Spleen (tissue), 7 donors: Measurements from ENCODE around the gene SUPT16H.

Source experiments
- CTCF ChIP-seq, 11 experiments: fragments of 200-600 bp in 7 of 11; fragments of 450-650 bp in 4 of 11; sonication (generic) in 4 of 11; IDR thresholded peaks in 8 of 11; conservative IDR thresholded peaks in 3 of 11; 1 replicate in 7 of 11; 2 replicates in 4 of 11; pipeline versions ENCODE4 v1.4.0 to v1.8.0; 2016 to 2021; ENCODE audit warnings: antibody characterized with exemption in 11 of 11, inconsistent platforms in 4 of 11, mild to moderate bottlenecking in 1 of 11
- POLR2A ChIP-seq, 3 donors: fragments of 450-650 bp; IDR thresholded peaks; one replicate each; pipeline ENCODE4 v1.5.1; 2017; ENCODE audit warnings: antibody characterized with exemption in 3 of 3, mild to moderate bottlenecking in 1 of 3
- donor health status: DM: no; HTN: no; CAD: no; lungs with moderate emphysema.
- donor health status: DM: no; HTN: no; CAD: no.
- donor health status: DM: no; HTN: no; CAD: no.

GRCh38 chr14:21408147-21408546 is 24.3 kb upstream of the SUPT16H start:
- TF ChIP-seq CTCF (IDR thresholded peaks at IDR 0.05 in 8 of 11, conservative IDR thresholded peaks at IDR 0.05 in 3 of 11): no peak
- TF ChIP-seq POLR2A (IDR thresholded peaks at IDR 0.05): no peak
